Epithelial cell of umbilical artery (primary cell): ENCODE measurements around the gene CFAP299. TPM values are rescaled to one million over a fixed set of nuclear protein-coding genes. Genes with fewer than 3 reads are reported as not detected.

Source experiments
- total RNA-seq: library from RNA; depleted of rRNA; stranded (reverse); fragments of >200 nt; gene quantifications from 2 replicates; pipeline ENCODE4 v1.2.3, GENCODE V29; 2014

CFAP299 gene
- not detected in 2 replicates for total RNA-seq

GRCh38 chr4:80335554-80336358 is at the start of gene CFAP299:
CFAP299 (plus strand) TSS chr4:80335730.

Other genes starting within 250 kb of the CFAP299 start
- gene PRDM8, start 138.2 kb upstream of the CFAP299 start, total RNA-seq = 1.1 and 2.3 TPM in 2 replicates
- 0.30 and 0.32 TPM in 2 replicates for gene FGF5, start 69.1 kb upstream of the CFAP299 start, total RNA-seq